Endothelial cell of hepatic sinusoid (primary cell): ENCODE results near the gene TMUB1.

Experiments used
- in situ Hi-C: cut with HindIII; loops from 2 replicates; pipeline ENCODE4 v1.10.0; 2017; ENCODE audit warnings: low sequenced_read_pairs

TMUB1 gene

GRCh38 chr7:151086802-151087244 lies 3.5 kb upstream of the TMUB1 start:
- in situ Hi-C loops: loop anchor here (5.0 kb wide), 2 partner anchors 55 to 80 kb away; partner anchors contain the start of gene GBX1

GRCh38 chr7:151085691-151086620 lies 2.7 kb upstream of the TMUB1 start, which contains the start of gene AGAP3:
Gene AGAP3 (plus strand): TSS chr7:151086475. CDS start chr7:151086742, 267 bp downstream.
- in situ Hi-C loops: loop anchor here (5.0 kb wide), 2 partner anchors 54 to 81 kb away; partner anchors contain the start of gene GBX1

- in situ Hi-C loops: loop anchor here (5.0 kb wide), 2 partner anchors 53 to 82 kb away; partner anchors contain the start of gene GBX1
Observed at GRCh38 chr7:151085329-151085690, 2.0 kb upstream of the TMUB1 start.

GRCh38 chr7:151083824-151084160 lies 499 bp upstream of the TMUB1 start:
- in situ Hi-C loops: no loop called here

GRCh38 chr7:151082141-151083070 lies 887 bp downstream of the TMUB1 start:
- in situ Hi-C loops: no loop called here

- in situ Hi-C loops: no loop called here
Observed at GRCh38 chr7:151081170-151082101, 1.9 kb downstream of the TMUB1 start.

GRCh38 chr7:151080522-151081169 lies 2.6 kb downstream of the TMUB1 start, which contains the start of gene FASTK:
Gene FASTK (minus strand): TSS chr7:151080809. CDS start chr7:151080766, 43 bp downstream.
- in situ Hi-C loops: no loop called here

- in situ Hi-C loops: no loop called here
Observed at GRCh38 chr7:151080067-151080521, 3.2 kb downstream of the TMUB1 start.

GRCh38 chr7:151079199-151079910 lies 3.9 kb downstream of the TMUB1 start:
- in situ Hi-C loops: no loop called here

GRCh38 chr7:151078233-151079040 lies 4.9 kb downstream of the TMUB1 start:
- in situ Hi-C loops: no loop called here

GRCh38 chr7:151077705-151078232 lies 5.5 kb downstream of the TMUB1 start:
- in situ Hi-C loops: no loop called here

GRCh38 chr7:151076863-151077704 lies 6.2 kb downstream of the TMUB1 start:
- in situ Hi-C loops: no loop called here

GRCh38 chr7:151075978-151076426 lies 7.3 kb downstream of the TMUB1 start:
- in situ Hi-C loops: no loop called here

GRCh38 chr7:151075662-151075971 lies 7.7 kb downstream of the TMUB1 start:
- in situ Hi-C loops: no loop called here

GRCh38 chr7:151074817-151075661 lies 8.3 kb downstream of the TMUB1 start:
- in situ Hi-C loops: no loop called here

- in situ Hi-C loops: no loop called here
Observed at GRCh38 chr7:151073990-151074389, 9.3 kb downstream of the TMUB1 start.
